HEK293T (cell line): ENCODE measurements around the gene ALCAM.

Source experiments
- ARNT ChIP-seq: fragments of 450-650 bp; IDR thresholded peaks from 2 replicates; pipeline ENCODE4 v1.6.1; 2017; ENCODE audit warnings: mild to moderate bottlenecking
- CTBP1 ChIP-seq: fragments of 450-650 bp; IDR thresholded peaks from 2 replicates; pipeline ENCODE4 v1.6.1; 2016; ENCODE audit warnings: borderline replicate concordance
- ELF4 ChIP-seq: fragments of 450-650 bp; IDR thresholded peaks from 2 replicates; pipeline ENCODE4 v1.6.1; 2017; ENCODE audit warnings: antibody characterized with exemption
- FOXK2 ChIP-seq: fragments of 450-650 bp; IDR thresholded peaks from 2 replicates; pipeline ENCODE4 v1.6.1; 2016; ENCODE audit warnings: mild to moderate bottlenecking
- FOXM1 ChIP-seq: fragments of 450-650 bp; IDR thresholded peaks from 2 replicates; pipeline ENCODE4 v1.6.1; 2017; ENCODE audit warnings: mild to moderate bottlenecking, borderline replicate concordance
- HDGF ChIP-seq: fragments of 450-650 bp; IDR thresholded peaks from 2 replicates; pipeline ENCODE4 v1.6.1; 2017; ENCODE audit warnings: antibody characterized with exemption, borderline replicate concordance
- PKNOX1 ChIP-seq: fragments of 450-650 bp; IDR thresholded peaks from 2 replicates; pipeline ENCODE4 v1.6.1; 2016
- SP1 ChIP-seq: fragments of 450-650 bp; IDR thresholded peaks from 2 replicates; pipeline ENCODE4 v1.6.1; 2017

DNA sequence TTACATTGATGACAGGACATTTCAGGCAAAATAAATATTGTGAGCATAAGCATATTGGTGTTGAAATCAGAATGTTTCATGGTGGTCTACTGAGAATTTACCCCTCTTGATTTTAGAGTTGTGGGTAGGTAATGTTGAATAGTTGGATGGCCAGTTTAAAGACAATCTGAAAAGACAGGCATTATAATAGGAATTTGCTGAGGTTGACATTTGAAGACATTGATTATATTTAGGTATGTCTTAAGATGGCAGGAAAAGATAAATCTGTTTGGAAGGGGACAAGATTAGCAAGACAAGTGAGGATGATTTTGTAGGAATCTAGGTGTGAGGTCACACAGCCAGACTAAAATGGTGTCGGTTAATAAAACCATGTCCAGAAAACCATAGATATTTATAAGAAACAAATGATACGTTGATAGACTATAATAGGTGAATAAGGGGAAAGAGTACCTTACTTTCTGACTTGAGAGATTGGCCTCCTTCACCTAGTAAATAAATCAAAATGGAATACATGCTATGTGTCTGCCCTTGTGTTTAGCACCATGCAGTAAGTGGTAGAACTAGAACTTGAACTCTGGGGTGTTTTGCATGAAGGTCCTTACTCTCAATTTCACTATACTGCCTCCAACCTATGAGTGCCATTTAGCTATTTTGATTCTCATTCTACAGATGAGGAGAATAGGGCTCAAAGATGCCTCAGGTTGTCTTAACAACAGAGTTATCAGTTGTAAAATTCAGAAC, 57.9 kb downstream of the ALCAM start:
- no peak for TF ChIP-seq FOXM1
- TF ChIP-seq SP1 = no peak
- TF ChIP-seq ELF4 = no peak
- TF ChIP-seq HDGF = no peak
- TF ChIP-seq ARNT = no peak
- TF ChIP-seq CTBP1 = no peak
- TF ChIP-seq PKNOX1 = no peak
- TF ChIP-seq FOXK2 = no peak
